ENCODE measurements around the gene KCNQ1. TPM values are rescaled to one million over a fixed set of nuclear protein-coding genes. Genes with fewer than 3 reads are reported as not detected.

Gene KCNQ1
- total and polyA plus RNA-seq, 2 experiments from 2014 or later = 0.45 to 0.87 TPM

- TF ChIP-seq ZNF462 (CRISPR knock-in tag; IDR thresholded peaks at IDR 0.05) (no peak), EZH2phosphoT487 (IDR thresholded peaks at IDR 0.05; ENCODE audit: unreplicated experiment) (no peak), ZNF331 (CRISPR knock-in tag; IDR thresholded peaks at IDR 0.05; ENCODE audit: low read depth) (no peak), ZNF114 (CRISPR knock-in tag; IDR thresholded peaks at IDR 0.05) (no peak), EZH2 (IDR thresholded peaks at IDR 0.05; ENCODE audit: low read depth, unreplicated experiment) (no peak)
- TF ChIP-seq, protein P1, sequence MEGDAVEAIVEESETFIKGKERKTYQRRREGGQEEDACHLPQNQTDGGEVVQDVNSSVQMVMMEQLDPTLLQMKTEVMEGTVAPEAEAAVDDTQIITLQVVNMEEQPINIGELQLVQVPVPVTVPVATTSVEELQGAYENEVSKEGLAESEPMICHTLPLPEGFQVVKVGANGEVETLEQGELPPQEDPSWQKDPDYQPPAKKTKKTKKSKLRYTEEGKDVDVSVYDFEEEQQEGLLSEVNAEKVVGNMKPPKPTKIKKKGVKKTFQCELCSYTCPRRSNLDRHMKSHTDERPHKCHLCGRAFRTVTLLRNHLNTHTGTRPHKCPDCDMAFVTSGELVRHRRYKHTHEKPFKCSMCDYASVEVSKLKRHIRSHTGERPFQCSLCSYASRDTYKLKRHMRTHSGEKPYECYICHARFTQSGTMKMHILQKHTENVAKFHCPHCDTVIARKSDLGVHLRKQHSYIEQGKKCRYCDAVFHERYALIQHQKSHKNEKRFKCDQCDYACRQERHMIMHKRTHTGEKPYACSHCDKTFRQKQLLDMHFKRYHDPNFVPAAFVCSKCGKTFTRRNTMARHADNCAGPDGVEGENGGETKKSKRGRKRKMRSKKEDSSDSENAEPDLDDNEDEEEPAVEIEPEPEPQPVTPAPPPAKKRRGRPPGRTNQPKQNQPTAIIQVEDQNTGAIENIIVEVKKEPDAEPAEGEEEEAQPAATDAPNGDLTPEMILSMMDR (conservative IDR thresholded peaks at IDR 0.05; ENCODE audit: low read depth in 2 of 2) = no peak
Observed at GRCh38 chr11:2466069-2466801, 21.4 kb downstream of the KCNQ1 start (continued).

All from GM23338 (cell line).